ENCODE results near the gene ITLN1.

DNA sequence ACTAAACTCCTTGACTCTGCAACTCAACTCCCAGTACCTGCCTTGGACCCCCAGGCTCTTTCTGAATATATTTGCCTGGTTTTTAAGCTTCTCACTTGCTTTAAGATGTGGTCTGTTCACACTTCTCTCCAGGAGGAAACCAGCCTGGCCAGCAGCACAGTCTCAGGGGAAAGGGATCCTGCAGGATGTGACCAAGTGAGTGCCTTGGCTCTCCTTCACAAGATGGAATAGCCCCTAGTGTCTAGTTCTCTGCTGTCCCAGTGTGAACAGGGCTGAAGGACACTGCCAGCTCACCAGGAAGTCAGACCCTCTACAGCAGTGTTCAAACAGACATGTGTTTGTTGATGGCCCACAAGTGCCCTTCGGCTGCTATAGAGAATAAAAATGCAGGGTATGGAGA, 55.2 kb downstream of the ITLN1 start:
- TF ChIP-seq, protein P1, sequence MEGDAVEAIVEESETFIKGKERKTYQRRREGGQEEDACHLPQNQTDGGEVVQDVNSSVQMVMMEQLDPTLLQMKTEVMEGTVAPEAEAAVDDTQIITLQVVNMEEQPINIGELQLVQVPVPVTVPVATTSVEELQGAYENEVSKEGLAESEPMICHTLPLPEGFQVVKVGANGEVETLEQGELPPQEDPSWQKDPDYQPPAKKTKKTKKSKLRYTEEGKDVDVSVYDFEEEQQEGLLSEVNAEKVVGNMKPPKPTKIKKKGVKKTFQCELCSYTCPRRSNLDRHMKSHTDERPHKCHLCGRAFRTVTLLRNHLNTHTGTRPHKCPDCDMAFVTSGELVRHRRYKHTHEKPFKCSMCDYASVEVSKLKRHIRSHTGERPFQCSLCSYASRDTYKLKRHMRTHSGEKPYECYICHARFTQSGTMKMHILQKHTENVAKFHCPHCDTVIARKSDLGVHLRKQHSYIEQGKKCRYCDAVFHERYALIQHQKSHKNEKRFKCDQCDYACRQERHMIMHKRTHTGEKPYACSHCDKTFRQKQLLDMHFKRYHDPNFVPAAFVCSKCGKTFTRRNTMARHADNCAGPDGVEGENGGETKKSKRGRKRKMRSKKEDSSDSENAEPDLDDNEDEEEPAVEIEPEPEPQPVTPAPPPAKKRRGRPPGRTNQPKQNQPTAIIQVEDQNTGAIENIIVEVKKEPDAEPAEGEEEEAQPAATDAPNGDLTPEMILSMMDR (IDR thresholded peaks at IDR 0.05 in 8 of 11, conservative IDR thresholded peaks at IDR 0.05 in 3 of 11): no peak
- no peak for TF ChIP-seq POLR2AphosphoS5 (IDR thresholded peaks at IDR 0.05)
